Measurements from ENCODE around the gene NPC2.

The NPC2 gene

DNA sequence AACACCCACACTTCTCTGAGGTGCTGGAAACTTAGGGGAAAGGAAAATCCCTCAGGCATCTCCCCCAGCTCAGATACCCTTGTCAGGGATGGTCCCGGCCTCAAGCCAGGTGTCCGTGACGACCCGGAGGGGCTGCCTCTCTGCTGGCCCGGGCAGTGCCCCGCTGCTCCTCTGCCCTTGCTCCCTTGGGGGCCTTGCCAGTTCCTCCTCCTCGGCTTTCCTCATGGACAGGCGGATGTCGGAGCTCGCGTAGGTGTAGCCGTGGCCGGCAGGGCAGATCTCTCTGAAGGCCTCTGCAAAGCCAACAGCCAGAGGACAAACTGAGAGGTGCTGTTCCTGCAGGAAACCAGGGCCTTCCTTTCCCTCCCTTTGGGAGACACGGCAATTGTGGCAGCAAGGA, 35.3 kb upstream of the NPC2 start:
- no peak for DNase-seq (ENCODE audit: extremely low read depth, insufficient read length)
- Histone ChIP-seq H3K36me3 (ENCODE audit: control insufficient read depth, insufficient read depth, low read length) (no peaks in the 10 kb centered on the region), H3K27me3 (replicated peaks; ENCODE audit: control insufficient read depth, insufficient read depth, low read length) (no peaks in the 10 kb centered on the region; the same call in 1 of the 2 replicates), H3K4me3 (replicated peaks; ENCODE audit: low read depth, low read length) (no peak overlapping the region)
- TF ChIP-seq CTCF (IDR thresholded peaks at IDR 0.05; ENCODE audit: insufficient read depth, low read length, poor library complexity, severe bottlenecking), result no peak

DNA sequence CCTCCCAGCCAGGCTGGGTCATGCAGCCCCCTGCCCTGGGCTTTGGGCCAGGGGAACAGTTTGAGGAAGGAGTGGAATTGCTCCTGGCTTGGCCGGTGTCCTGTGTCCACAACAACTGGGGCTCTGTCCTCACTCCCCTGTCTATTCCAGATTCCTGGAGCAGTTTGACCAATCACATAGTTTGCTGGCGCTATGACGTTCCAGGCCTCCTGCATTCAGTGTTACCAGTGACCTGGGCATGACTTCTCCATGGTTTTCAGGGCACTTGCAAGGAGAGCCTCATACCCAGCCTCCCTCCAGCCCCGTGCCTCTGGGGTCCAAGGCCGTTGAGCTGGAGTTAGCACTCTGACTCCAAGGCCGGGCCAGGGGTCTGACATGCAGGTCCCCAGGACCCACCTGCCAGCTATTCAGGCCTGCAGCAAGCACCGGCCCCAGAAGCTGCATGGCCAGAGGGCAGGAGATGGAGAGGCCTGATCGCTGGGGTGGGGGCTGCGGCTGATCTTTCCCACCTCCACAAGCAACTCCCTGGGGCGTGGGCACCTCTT, 34.7 kb upstream of the NPC2 start:
- H3K4me3 ChIP-seq (replicated peaks; ENCODE audit: low read depth, low read length), result no peak overlapping the region
- no peak for TF ChIP-seq CTCF (IDR thresholded peaks at IDR 0.05; ENCODE audit: insufficient read depth, low read length, poor library complexity, severe bottlenecking)
- DNase-seq (ENCODE audit: extremely low read depth, insufficient read length), result no peak
- no peaks in the 10 kb centered on the region; the same call in 1 of the 2 replicates for H3K27me3 ChIP-seq (replicated peaks; ENCODE audit: control insufficient read depth, insufficient read depth, low read length)
- no peaks in the 10 kb centered on the region for H3K36me3 ChIP-seq (ENCODE audit: control insufficient read depth, insufficient read depth, low read length)

DNA sequence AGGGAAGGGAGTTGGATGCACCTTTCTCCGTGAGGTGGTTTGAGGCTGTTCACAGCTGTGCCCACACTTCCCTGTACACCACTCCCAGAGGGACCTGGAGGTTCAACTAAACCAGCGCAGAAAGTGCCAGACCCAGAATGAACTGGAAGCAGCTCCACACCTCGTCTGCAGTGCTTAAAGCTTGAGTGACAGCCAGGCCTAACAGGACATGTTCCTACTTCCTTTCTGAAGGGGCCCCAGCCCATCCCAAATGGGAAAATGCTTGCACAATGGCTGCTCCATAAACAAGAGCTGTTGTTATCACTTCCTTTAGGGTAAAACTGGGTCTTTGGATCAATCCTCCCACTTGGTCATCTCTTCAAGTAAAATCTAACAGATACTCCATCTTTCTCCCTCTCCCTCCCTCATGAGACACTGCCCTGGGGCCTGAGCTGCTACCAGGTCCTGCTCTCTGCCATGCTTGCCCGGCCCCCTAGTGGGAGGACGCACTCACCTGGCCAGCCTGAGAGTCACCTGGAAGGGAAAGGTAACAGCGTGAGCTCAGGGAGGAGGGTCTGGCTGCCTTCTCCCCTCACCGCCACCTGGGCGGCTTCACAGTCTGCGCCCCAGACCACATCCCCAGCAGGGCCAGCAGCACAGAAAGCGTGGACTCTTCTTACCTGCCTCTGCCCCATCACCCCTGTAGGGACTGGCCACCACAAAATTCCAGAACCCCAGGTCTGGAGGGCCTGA, 33.9 kb upstream of the NPC2 start:
- no peak for DNase-seq (ENCODE audit: extremely low read depth, insufficient read length)

GRCh38 chr14:74525361-74525851, 32.3 kb upstream of the NPC2 start:
- no peak for DNase-seq (ENCODE audit: extremely low read depth, insufficient read length)
- Histone ChIP-seq H3K4me3 (replicated peaks; ENCODE audit: low read depth, low read length) (no peak overlapping the region), H3K36me3 (ENCODE audit: control insufficient read depth, insufficient read depth, low read length) (no peaks in the 10 kb centered on the region), H3K27me3 (replicated peaks; ENCODE audit: control insufficient read depth, insufficient read depth, low read length) (no peaks in the 10 kb centered on the region; the same call in 1 of the 2 replicates)
- no peak for TF ChIP-seq CTCF (IDR thresholded peaks at IDR 0.05; ENCODE audit: insufficient read depth, low read length, poor library complexity, severe bottlenecking)

More for the DNA sequence above, 33.9 kb upstream of the NPC2 start:
- Histone ChIP-seq H3K36me3 (ENCODE audit: control insufficient read depth, insufficient read depth, low read length) (no peaks in the 10 kb centered on the region), H3K4me3 (replicated peaks; ENCODE audit: low read depth, low read length) (no peak overlapping the region), H3K27me3 (replicated peaks; ENCODE audit: control insufficient read depth, insufficient read depth, low read length) (no peaks in the 10 kb centered on the region; the same call in 1 of the 2 replicates)
- no peak for TF ChIP-seq CTCF (IDR thresholded peaks at IDR 0.05; ENCODE audit: insufficient read depth, low read length, poor library complexity, severe bottlenecking)

- no peak for DNase-seq (ENCODE audit: extremely low read depth, insufficient read length)
- Histone ChIP-seq H3K4me3 (replicated peaks; ENCODE audit: low read depth, low read length) (no peak overlapping the region), H3K36me3 (ENCODE audit: control insufficient read depth, insufficient read depth, low read length) (no peaks in the 10 kb centered on the region), H3K27me3 (replicated peaks; ENCODE audit: control insufficient read depth, insufficient read depth, low read length) (no peaks in the 10 kb centered on the region; the same call in 1 of the 2 replicates)
- no peak for TF ChIP-seq CTCF (IDR thresholded peaks at IDR 0.05; ENCODE audit: insufficient read depth, low read length, poor library complexity, severe bottlenecking)
These were observed 31.7 kb upstream of the NPC2 start for GRCh38 chr14:74524812-74525135.
